Astrocyte of the cerebellum (primary cell): ENCODE measurements around the gene GRID1.

Experiments
- DNase-seq: peaks from one replicate; pipeline ENCODE4 v3.0.0-alpha.2; 2011; ENCODE audit warnings: low read depth
- H3K4me3 ChIP-seq: 2 replicates; pipeline ENCODE4 v1.5.1; 2011; ENCODE audit warnings: mild to moderate bottlenecking, low read depth, low read length, moderate library complexity
- in situ Hi-C: cut with HindIII; loops from 2 replicates; pipeline ENCODE4 v1.10.0; 2017; ENCODE audit warnings: low sequenced_read_pairs
- TF ChIP-seq, protein P1 (sequence below): IDR thresholded peaks from 2 replicates; pipeline ENCODE4 v1.5.1; 2012; ENCODE audit warnings: low read length, low read depth, moderate library complexity, mild to moderate bottlenecking; ENCODE audit errors: missing control alignments

GRID1 gene

DNA sequence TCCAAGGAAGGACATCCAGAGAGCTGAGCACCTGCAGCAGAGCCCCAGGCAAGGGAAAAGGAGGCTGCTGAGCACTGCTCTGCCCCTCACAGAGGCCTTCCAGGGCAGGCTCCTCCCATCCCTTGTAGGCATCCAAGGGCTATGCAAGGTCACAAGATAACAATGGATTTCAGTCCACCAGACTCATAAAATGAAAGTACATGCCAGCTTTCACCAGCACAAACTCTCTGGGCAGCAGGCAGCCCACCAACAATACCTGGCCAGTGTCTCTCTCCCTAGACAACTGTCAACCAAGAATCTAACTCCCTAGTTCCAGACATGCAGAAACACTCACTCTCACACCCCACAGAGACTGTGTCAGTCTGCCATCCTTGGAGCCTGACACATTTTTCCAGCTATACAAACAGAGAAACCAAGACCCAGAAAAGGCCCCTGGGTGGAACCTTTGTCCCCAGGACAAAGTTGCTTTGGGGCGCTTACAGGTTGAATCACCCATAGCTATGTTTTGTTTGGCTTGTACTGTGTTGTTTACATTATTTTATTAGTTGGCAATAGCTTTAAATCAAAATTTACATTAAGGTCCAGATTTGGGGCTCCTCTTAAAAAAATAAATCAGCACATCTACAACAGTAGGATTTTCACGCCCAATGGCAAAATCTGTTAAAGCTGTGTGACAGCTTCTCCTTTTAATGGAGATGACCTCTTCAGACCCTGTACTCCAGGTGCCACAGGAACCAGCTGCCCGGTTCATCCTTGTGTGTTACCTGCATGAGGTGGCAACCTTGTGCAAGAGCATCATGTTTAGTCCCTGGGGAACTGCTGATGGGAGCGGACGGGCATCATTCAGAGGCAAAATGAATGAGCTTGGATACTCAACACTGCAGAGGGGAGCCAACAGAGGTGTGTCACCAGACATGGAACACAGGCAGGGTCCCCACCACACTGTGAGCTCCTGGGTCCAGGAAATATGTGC, 5.2 kb downstream of the GRID1 start:
- in situ Hi-C loops: no loop called here
- TF ChIP-seq, protein P1, sequence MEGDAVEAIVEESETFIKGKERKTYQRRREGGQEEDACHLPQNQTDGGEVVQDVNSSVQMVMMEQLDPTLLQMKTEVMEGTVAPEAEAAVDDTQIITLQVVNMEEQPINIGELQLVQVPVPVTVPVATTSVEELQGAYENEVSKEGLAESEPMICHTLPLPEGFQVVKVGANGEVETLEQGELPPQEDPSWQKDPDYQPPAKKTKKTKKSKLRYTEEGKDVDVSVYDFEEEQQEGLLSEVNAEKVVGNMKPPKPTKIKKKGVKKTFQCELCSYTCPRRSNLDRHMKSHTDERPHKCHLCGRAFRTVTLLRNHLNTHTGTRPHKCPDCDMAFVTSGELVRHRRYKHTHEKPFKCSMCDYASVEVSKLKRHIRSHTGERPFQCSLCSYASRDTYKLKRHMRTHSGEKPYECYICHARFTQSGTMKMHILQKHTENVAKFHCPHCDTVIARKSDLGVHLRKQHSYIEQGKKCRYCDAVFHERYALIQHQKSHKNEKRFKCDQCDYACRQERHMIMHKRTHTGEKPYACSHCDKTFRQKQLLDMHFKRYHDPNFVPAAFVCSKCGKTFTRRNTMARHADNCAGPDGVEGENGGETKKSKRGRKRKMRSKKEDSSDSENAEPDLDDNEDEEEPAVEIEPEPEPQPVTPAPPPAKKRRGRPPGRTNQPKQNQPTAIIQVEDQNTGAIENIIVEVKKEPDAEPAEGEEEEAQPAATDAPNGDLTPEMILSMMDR: no peak
- DNase-seq: no peak
- H3K4me3 ChIP-seq: no peak overlapping the region

DNA sequence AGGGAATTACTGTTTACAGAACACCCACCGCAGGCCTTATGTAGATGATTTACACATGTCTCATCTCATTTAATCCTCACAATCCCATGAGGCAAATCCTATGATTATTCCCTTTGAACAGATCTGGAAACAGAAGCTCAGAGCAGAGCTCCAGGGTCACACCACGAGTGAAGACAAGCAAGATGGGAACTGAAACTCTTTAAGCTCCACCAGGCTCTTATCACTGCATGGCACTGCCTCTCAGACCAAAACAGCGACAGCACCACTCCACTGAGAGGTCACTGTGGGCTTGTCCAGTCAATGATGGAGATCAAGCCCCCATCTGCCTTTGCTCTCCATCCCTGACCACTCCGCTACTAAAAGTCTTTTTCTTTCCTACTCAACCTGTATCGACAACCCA, 5.9 kb downstream of the GRID1 start:
- no peak overlapping the region for H3K4me3 ChIP-seq
- DNase-seq: no peak
- in situ Hi-C loops: no loop called here
- TF ChIP-seq, protein P1: no peak

DNA sequence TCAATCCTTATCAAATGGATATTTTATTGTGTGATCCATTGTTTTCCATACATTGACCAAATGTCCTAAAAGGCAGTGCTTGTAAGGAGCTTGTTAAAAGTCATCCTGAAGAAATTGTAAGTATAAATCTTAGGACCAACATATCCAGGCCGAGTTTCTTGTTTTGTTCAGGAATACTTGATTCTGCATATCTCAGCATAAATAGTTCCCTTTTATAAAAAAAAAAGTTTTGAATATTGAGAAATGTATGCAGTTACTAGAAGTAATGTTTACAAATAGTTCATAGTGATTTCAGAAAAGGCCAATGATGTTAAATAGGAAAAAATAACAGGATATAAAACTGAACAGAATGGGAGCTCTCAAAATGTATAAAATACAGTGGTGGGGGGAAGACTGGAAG, 6.6 kb downstream of the GRID1 start:
- no peak overlapping the region for H3K4me3 ChIP-seq
- TF ChIP-seq, protein P1: no peak
- no peak for DNase-seq
- in situ Hi-C loops: no loop called here

- in situ Hi-C loops: no loop called here
- no peak for DNase-seq
- no peak overlapping the region for H3K4me3 ChIP-seq
- TF ChIP-seq, protein P1: no peak
Observed at GRCh38 chr10:86359111-86359510, 7.5 kb downstream of the GRID1 start.

DNA sequence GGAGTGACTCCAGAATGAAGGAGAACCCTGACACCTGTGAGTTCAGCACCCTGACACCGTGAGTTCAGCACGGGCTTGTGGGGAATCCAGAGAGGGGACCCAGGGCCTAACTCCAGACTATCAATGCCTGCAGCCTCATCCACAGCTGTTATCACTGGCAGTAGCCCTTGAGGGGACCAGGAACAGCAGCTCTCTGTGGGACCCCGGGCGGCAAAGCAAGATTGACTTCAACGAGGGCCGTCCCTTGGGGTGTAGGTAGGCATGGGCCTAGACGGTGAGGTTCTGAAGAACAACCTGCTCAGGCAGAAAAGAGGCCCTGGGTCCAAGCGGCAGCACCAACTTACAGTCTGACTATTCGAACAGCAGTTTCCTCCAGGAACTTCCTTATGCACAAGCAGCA, 8.9 kb downstream of the GRID1 start:
- in situ Hi-C loops: no loop called here
- DNase-seq: no peak
- TF ChIP-seq, protein P1: no peak
- no peak overlapping the region for H3K4me3 ChIP-seq

DNA sequence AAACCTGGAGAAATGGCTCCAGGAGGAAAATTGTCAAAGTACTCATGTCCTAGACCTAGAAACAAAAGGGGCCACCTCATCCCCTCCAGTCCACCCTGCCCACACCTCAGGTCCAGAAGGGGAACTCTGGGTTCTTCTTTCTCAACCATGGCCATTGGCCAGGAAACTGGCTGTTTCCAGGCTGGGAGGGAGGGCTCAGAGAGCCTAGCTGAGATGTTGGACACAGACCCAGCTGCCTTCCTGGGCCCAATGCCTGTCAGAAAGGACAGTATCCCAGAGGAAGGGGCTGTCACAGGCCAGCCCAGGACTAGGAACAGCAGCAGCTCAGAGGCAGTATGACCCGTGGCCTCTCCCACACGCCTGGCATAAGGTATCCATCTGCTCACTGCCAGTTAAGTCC, 9.6 kb downstream of the GRID1 start:
- TF ChIP-seq, protein P1: no peak
- no peak overlapping the region for H3K4me3 ChIP-seq
- in situ Hi-C loops: no loop called here
- no peak for DNase-seq
